ENCODE measurements around the gene TMEM119.
"Not testable (repeated sequence)": the region's sequence is repeated elsewhere in the genome, so short reads cannot be mapped to it uniquely, and the experiment has no call there.

- not testable (repeated sequence) for TF ChIP-seq POLR2A, CTCF (IDR thresholded peaks at IDR 0.05)
Observed at GRCh38 chr12:108590463-108590862, 7.4 kb downstream of the TMEM119 start.
